Mesendoderm (in vitro differentiated cells): ENCODE results near the gene WNT10A.

Source experiments
- DNase-seq: peaks from one replicate; pipeline ENCODE4 v3.0.0; 2013
- H2AK5ac ChIP-seq: 2 replicates; pipeline ENCODE4 v1.6.1; 2013; ENCODE audit warnings: low read length, inconsistent platforms
- H2BK120ac ChIP-seq: 2 replicates; pipeline ENCODE4 v1.6.1; 2013; ENCODE audit warnings: low read depth, mild to moderate bottlenecking, low read length, moderate library complexity, mixed read lengths
- H2BK15ac ChIP-seq: replicated peaks from 2 replicates; pipeline ENCODE4 v1.6.1; 2013; ENCODE audit warnings: low read depth, mild to moderate bottlenecking, moderate library complexity
- H2BK5ac ChIP-seq: 2 replicates; pipeline ENCODE4 v1.6.1; 2013; ENCODE audit warnings: low read length, inconsistent platforms
- H3K18ac ChIP-seq: 2 replicates; pipeline ENCODE4 v1.6.1; 2013; ENCODE audit warnings: mild to moderate bottlenecking, low read length, mixed read lengths
- H3K23ac ChIP-seq: one replicate; pipeline ENCODE4 v1.6.1; 2013; ENCODE audit warnings: low read length
- H3K27ac ChIP-seq: 2 replicates; pipeline ENCODE4 v1.5.1; 2013; ENCODE audit warnings: low read depth, mild to moderate bottlenecking, inconsistent platforms, low read length, moderate library complexity
- H3K27me3 ChIP-seq: 2 replicates; pipeline ENCODE4 v1.6.1; 2013; ENCODE audit warnings: low read length, control low read depth, mild to moderate bottlenecking, inconsistent platforms; ENCODE audit not compliant: insufficient read depth, poor library complexity
- H3K36me3 ChIP-seq: 2 replicates; pipeline ENCODE4 v1.6.1; 2013; ENCODE audit warnings: low read length, inconsistent platforms; ENCODE audit not compliant: control insufficient read depth, insufficient read depth
- H3K4ac ChIP-seq: one replicate; pipeline ENCODE4 v1.6.1; 2013; ENCODE audit warnings: low read depth, mild to moderate bottlenecking, low read length, moderate library complexity
- H3K4me1 ChIP-seq: 2 replicates; pipeline ENCODE4 v1.6.1; 2013; ENCODE audit warnings: low read depth, low read length, inconsistent platforms; ENCODE audit not compliant: control insufficient read depth
- H3K4me2 ChIP-seq: 2 replicates; pipeline ENCODE4 v1.6.1; 2013; ENCODE audit warnings: low read length
- H3K4me3 ChIP-seq: 2 replicates; pipeline ENCODE4 v1.5.1; 2013; ENCODE audit warnings: mild to moderate bottlenecking, low read length
- H3K56ac ChIP-seq: one replicate; pipeline ENCODE4 v1.6.1; 2013; ENCODE audit warnings: low read length
- H3K79me1 ChIP-seq: 2 replicates; pipeline ENCODE4 v1.6.1; 2013; ENCODE audit warnings: low read length, inconsistent platforms
- H3K79me2 ChIP-seq: 2 replicates; pipeline ENCODE4 v1.6.1; 2013; ENCODE audit warnings: mild to moderate bottlenecking, low read length; ENCODE audit not compliant: control insufficient read depth, insufficient read depth
- H3K9ac ChIP-seq: 2 replicates; pipeline ENCODE4 v1.6.1; 2013; ENCODE audit warnings: low read length, inconsistent platforms
- H4K5ac ChIP-seq: one replicate; pipeline ENCODE4 v1.6.1; 2013; ENCODE audit warnings: low read length
- H4K8ac ChIP-seq: one replicate; pipeline ENCODE4 v1.6.1; 2013; ENCODE audit warnings: low read depth, mild to moderate bottlenecking, control low read depth, low read length, moderate library complexity
- WGBS: extraction: QIAGEN DNeasy Blood & Tissue Kit; methylation state at CpG from one replicate; pipeline ENCODE4 v1.1.7; 2013; ENCODE audit warnings: low lambda C conversion rate, missing lambda C conversion rate; ENCODE audit not compliant: insufficient coverage; ENCODE audit errors: extremely low coverage; 5-methylcytosine and 5-hydroxymethylcytosine counted together

Gene WNT10A

DNA sequence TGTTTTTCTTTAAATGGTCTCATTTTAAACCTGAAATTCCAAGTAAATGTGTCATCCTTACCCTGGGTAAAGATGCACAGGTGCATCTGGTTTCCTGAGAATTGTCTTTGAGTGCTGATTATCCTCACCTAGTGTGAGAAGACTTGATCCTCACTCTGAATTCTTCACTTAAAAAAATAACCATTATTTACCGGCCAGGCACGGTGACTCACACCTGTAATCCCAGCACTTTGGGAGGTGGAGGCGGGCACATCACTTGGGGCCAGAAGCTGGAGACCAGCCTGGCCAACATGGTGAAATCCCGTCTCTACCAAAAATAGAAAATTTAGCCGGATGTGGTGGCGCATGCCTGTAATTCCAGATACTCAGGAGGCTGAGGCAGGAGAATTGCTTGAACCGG, 30.9 kb upstream of the WNT10A start:
- no peak overlapping the region for H2BK5ac ChIP-seq
- H2BK15ac ChIP-seq = no peak overlapping the region
- no peaks in the 10 kb centered on the region for H3K79me1 ChIP-seq
- no peak for DNase-seq
- H4K8ac ChIP-seq = no peak overlapping the region
- WGBS = no CpG with 5 or more reads among the region's 7 CpGs
- no peak overlapping the region for H3K9ac ChIP-seq
- H3K4ac ChIP-seq = no peak overlapping the region
- no peak overlapping the region for H3K4me3 ChIP-seq
- no peak overlapping the region for H2AK5ac ChIP-seq
- H3K4me2 ChIP-seq = no peak overlapping the region
- H3K27ac ChIP-seq = no peak overlapping the region
- H3K18ac ChIP-seq = no peak overlapping the region
- H3K36me3 ChIP-seq = no peaks in the 10 kb centered on the region
- no peak overlapping the region for H2BK120ac ChIP-seq
- H3K56ac ChIP-seq = no peak overlapping the region
- H3K23ac ChIP-seq = no peak overlapping the region
- peaks cover 5% of the 10 kb centered on the region for H3K27me3 ChIP-seq
- H4K5ac ChIP-seq = no peak overlapping the region
- H3K79me2 ChIP-seq = no peaks in the 10 kb centered on the region
- H3K4me1 ChIP-seq = peaks cover 3% of the 10 kb centered on the region

GRCh38 chr2:218850796-218851195, 29.9 kb upstream of the WNT10A start:
- no peak overlapping the region for H3K4me3 ChIP-seq
- H2BK5ac ChIP-seq = no peak overlapping the region
- no peak overlapping the region for H3K56ac ChIP-seq
- no peak overlapping the region for H3K23ac ChIP-seq
- H3K4me2 ChIP-seq = no peak overlapping the region
- H3K4ac ChIP-seq = no peak overlapping the region
- no peaks in the 10 kb centered on the region for H3K79me2 ChIP-seq
- H3K36me3 ChIP-seq = no peaks in the 10 kb centered on the region
- H3K79me1 ChIP-seq = no peaks in the 10 kb centered on the region
- H2BK15ac ChIP-seq = no peak overlapping the region
- H3K27me3 ChIP-seq = peaks cover 9% of the 10 kb centered on the region
- H3K4me1 ChIP-seq = peaks cover 6% of the 10 kb centered on the region
- no peak overlapping the region for H2BK120ac ChIP-seq
- WGBS = no CpG with 5 or more reads among the region's 2 CpGs
- no peak overlapping the region for H3K9ac ChIP-seq
- H4K8ac ChIP-seq = no peak overlapping the region
- H2AK5ac ChIP-seq = no peak overlapping the region
- no peak for DNase-seq
- H3K18ac ChIP-seq = no peak overlapping the region
- H4K5ac ChIP-seq = no peak overlapping the region
- H3K27ac ChIP-seq = no peak overlapping the region

- Histone ChIP-seq H3K56ac (no peak overlapping the region), H4K8ac (no peak overlapping the region), H3K4me2 (no peak overlapping the region), H3K4ac (no peak overlapping the region), H3K9ac (no peak overlapping the region), H2BK120ac (no peak overlapping the region), H3K27me3 (peaks cover 9% of the 10 kb centered on the region), H2BK15ac (no peak overlapping the region), H3K79me1 (no peaks in the 10 kb centered on the region), H2BK5ac (no peak overlapping the region), H3K4me3 (no peak overlapping the region), H2AK5ac (no peak overlapping the region), H4K5ac (no peak overlapping the region), H3K18ac (no peak overlapping the region), H3K4me1 (peaks cover 10% of the 10 kb centered on the region), H3K36me3 (no peaks in the 10 kb centered on the region), H3K79me2 (no peaks in the 10 kb centered on the region), H3K27ac (no peak overlapping the region), H3K23ac (no peak overlapping the region)
- no peak for DNase-seq
- WGBS = no CpG with 5 or more reads among the region's 3 CpGs
Observed at GRCh38 chr2:218851286-218851685, 29.4 kb upstream of the WNT10A start.

DNA sequence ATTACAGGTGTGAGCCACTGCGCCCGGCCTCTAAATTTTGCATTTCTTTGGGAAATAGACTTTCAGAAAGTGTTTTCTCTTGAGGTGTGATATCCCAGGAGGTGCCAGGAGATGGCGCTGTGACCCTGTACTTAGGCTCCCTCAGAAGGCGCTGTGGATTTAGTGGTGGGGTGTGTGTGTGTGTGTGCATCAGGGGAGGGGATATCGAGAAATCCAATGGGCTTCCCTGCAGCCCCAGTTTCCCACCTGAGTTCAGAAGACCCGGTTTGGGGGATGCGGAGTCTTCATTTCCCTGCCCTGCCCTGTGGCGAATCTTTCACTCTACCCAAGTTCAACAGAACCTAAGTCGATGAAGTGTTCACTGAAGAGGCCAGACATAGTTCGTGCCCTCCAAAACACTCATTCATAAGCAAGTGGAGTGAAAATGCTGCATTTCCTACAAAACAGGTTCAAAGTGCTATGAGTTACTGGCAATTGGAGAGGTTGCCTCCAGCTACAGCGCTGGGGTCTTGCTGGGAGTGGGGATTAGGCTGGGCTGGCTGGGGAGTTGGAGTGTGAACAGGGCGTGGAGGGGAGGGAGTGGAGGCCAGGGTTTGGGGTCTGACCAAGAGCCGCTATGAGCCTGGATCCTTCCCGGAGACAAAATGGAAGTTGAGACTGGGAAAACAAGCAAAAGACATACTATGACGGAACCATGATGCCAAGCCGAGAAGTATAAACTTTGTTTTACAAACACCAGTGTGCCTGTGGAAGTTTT, 27.6 kb upstream of the WNT10A start:
- Histone ChIP-seq H2BK15ac (no peak overlapping the region), H3K18ac (no peak overlapping the region), H3K27me3 (peaks cover 17% of the 10 kb centered on the region), H3K4me3 (no peak overlapping the region), H3K23ac (no peak overlapping the region), H2BK120ac (no peak overlapping the region), H2AK5ac (no peak overlapping the region), H3K9ac (peak overlapping the region; percentile 20), H3K4ac (no peak overlapping the region), H3K4me2 (peak overlapping the region; percentile 10), H4K8ac (no peak overlapping the region), H3K56ac (peak overlapping the region; percentile 53), H3K4me1 (peaks cover 14% of the 10 kb centered on the region), H2BK5ac (no peak overlapping the region), H4K5ac (no peak overlapping the region), H3K27ac (no peak overlapping the region), H3K79me1 (no peaks in the 10 kb centered on the region), H3K36me3 (no peaks in the 10 kb centered on the region), H3K79me2 (no peaks in the 10 kb centered on the region)
- peak; percentile 82 for DNase-seq
- WGBS = no CpG with 5 or more reads among the region's 16 CpGs

- DNase-seq = no peak
- no peak overlapping the region for H3K56ac ChIP-seq
- H3K27me3 ChIP-seq = peaks cover 23% of the 10 kb centered on the region
- H3K4me2 ChIP-seq = no peak overlapping the region
- no peaks in the 10 kb centered on the region for H3K36me3 ChIP-seq
- H3K79me2 ChIP-seq = no peaks in the 10 kb centered on the region
- no peak overlapping the region for H3K4me3 ChIP-seq
- WGBS = no CpG with 5 or more reads among the region's 5 CpGs
- H3K23ac ChIP-seq = no peak overlapping the region
- no peak overlapping the region for H3K27ac ChIP-seq
- no peak overlapping the region for H4K5ac ChIP-seq
- no peak overlapping the region for H2BK15ac ChIP-seq
- no peak overlapping the region for H2BK5ac ChIP-seq
- H3K4me1 ChIP-seq = peaks cover 14% of the 10 kb centered on the region
- H3K79me1 ChIP-seq = no peaks in the 10 kb centered on the region
- no peak overlapping the region for H2AK5ac ChIP-seq
- H3K4ac ChIP-seq = no peak overlapping the region
- no peak overlapping the region for H2BK120ac ChIP-seq
- no peak overlapping the region for H3K9ac ChIP-seq
- no peak overlapping the region for H4K8ac ChIP-seq
- H3K18ac ChIP-seq = no peak overlapping the region
Observed at GRCh38 chr2:218853766-218854165, 26.9 kb upstream of the WNT10A start.

GRCh38 chr2:218854860-218855259, 25.8 kb upstream of the WNT10A start:
- no peak overlapping the region for H2BK5ac ChIP-seq
- H4K8ac ChIP-seq = no peak overlapping the region
- no CpG with 5 or more reads among the region's 5 CpGs for WGBS
- H3K56ac ChIP-seq = no peak overlapping the region
- H3K4me3 ChIP-seq = no peak overlapping the region
- no peak overlapping the region for H2BK120ac ChIP-seq
- no peaks in the 10 kb centered on the region for H3K36me3 ChIP-seq
- H3K27ac ChIP-seq = no peak overlapping the region
- no peak overlapping the region for H3K4me2 ChIP-seq
- H3K23ac ChIP-seq = no peak overlapping the region
- peaks cover 14% of the 10 kb centered on the region for H3K4me1 ChIP-seq
- H3K79me2 ChIP-seq = no peaks in the 10 kb centered on the region
- H3K18ac ChIP-seq = no peak overlapping the region
- H3K4ac ChIP-seq = no peak overlapping the region
- H2BK15ac ChIP-seq = no peak overlapping the region
- H2AK5ac ChIP-seq = no peak overlapping the region
- no peaks in the 10 kb centered on the region for H3K79me1 ChIP-seq
- peaks cover 30% of the 10 kb centered on the region for H3K27me3 ChIP-seq
- no peak for DNase-seq
- H3K9ac ChIP-seq = no peak overlapping the region
- no peak overlapping the region for H4K5ac ChIP-seq
